RWPE2 (cell line): ENCODE results near the gene PGAP1.
A peak's percentile ranks its signal among the peaks of the same experiment; 100 is the strongest.

Experiments used
- ATAC-seq: fragments of 200-7000 bp; cut with Tn5 transposase; 3 replicates; pipeline ENCODE4 v1.9.1; 2021; ENCODE audit warnings: low read depth
- DNase-seq: peaks from one replicate; pipeline ENCODE4 v3.0.0-alpha.2; 2020; ENCODE audit warnings: low spot score
- H3K27ac ChIP-seq: fragments of 450-650 bp; 2 replicates; pipeline ENCODE4 v1.5.1; 2017; ENCODE audit warnings: mild to moderate bottlenecking; ENCODE audit not compliant: poor library complexity, severe bottlenecking
- H3K27me3 ChIP-seq: fragments of 250-450 bp; sonication (Bioruptor Pico); 2 replicates; pipeline ENCODE4 v1.5.1; 2021; ENCODE audit warnings: mild to moderate bottlenecking, moderate library complexity; ENCODE audit not compliant: insufficient read depth, poor library complexity, severe bottlenecking
- H3K36me3 ChIP-seq: fragments of 250-450 bp; sonication (Bioruptor Pico); 2 replicates; pipeline ENCODE4 v1.5.1; 2020; ENCODE audit warnings: low read depth, mild to moderate bottlenecking, moderate library complexity
- H3K4me1 ChIP-seq: fragments of 250-450 bp; sonication (Bioruptor Pico); 2 replicates; pipeline ENCODE4 v1.5.1; 2021; ENCODE audit warnings: mild to moderate bottlenecking, moderate library complexity; ENCODE audit not compliant: insufficient read depth, poor library complexity, severe bottlenecking
- H3K4me3 ChIP-seq: fragments of 250-450 bp; sonication (Bioruptor Pico); 2 replicates; pipeline ENCODE4 v1.5.1; 2021; ENCODE audit warnings: mild to moderate bottlenecking, moderate library complexity; ENCODE audit not compliant: severe bottlenecking
- H3K9me3 ChIP-seq: fragments of 250-450 bp; sonication (Bioruptor Pico); 2 replicates; pipeline ENCODE4 v1.5.1; 2021; ENCODE audit warnings: mild to moderate bottlenecking, moderate library complexity; ENCODE audit not compliant: severe bottlenecking
- TF ChIP-seq, protein P1 (sequence below): fragments of 450-650 bp; IDR thresholded peaks from one replicate; pipeline ENCODE4 v1.5.1; 2017; ENCODE audit warnings: mild to moderate bottlenecking, moderate library complexity; ENCODE audit not compliant: poor library complexity, severe bottlenecking

PGAP1 gene

DNA sequence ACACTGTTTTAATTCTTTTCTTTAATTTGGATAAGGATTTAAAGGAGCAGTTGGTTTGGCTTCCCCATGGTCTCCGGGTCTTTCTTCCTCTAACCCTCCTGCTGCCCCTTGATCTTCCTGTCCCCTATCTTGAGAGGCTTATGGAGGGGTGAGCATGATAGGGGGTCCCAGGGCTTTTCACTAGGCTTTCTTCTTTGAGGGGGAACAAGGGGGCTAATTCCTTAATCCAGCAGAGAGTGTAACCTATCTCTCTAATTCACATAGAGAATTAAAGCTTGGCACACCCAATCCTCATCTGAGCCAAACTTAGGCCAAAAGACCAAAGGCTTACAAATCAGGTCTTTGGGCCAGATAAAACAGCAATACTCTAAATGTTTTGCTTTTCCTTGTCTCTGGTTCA lies 95.8 kb downstream of the PGAP1 start:
- H3K9me3 ChIP-seq = no peaks in the 10 kb centered on the region
- no peaks in the 10 kb centered on the region for H3K27me3 ChIP-seq
- TF ChIP-seq, protein P1, sequence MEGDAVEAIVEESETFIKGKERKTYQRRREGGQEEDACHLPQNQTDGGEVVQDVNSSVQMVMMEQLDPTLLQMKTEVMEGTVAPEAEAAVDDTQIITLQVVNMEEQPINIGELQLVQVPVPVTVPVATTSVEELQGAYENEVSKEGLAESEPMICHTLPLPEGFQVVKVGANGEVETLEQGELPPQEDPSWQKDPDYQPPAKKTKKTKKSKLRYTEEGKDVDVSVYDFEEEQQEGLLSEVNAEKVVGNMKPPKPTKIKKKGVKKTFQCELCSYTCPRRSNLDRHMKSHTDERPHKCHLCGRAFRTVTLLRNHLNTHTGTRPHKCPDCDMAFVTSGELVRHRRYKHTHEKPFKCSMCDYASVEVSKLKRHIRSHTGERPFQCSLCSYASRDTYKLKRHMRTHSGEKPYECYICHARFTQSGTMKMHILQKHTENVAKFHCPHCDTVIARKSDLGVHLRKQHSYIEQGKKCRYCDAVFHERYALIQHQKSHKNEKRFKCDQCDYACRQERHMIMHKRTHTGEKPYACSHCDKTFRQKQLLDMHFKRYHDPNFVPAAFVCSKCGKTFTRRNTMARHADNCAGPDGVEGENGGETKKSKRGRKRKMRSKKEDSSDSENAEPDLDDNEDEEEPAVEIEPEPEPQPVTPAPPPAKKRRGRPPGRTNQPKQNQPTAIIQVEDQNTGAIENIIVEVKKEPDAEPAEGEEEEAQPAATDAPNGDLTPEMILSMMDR = no peak
- ATAC-seq (no peak), DNase-seq (no peak)
- no peak overlapping the region for H3K27ac ChIP-seq
- peaks cover 13% of the 10 kb centered on the region for H3K36me3 ChIP-seq
- no peak overlapping the region for H3K4me3 ChIP-seq
- H3K4me1 ChIP-seq = peaks cover under 1% of the 10 kb centered on the region

DNA sequence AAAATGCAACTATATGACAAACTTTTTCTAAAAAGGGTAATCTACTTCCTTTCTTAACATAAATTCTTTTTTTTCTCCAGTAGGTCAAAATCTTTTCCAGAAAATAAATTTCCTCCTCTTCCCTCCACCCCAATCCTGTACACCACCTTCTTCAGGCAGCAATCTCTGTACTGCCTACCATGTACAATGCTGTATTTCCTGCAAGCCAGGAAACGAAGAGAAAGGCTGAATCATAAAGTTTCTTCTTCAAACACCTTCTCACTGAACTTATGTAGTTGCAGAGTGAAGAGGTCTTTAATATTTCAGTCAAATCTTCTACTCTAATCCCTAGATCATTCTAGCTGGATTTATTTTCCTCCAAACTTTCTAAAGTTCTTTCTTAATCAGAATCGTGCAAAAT lies 99.2 kb downstream of the PGAP1 start:
- DNase-seq (no peak), ATAC-seq (no peak)
- Histone ChIP-seq H3K9me3 (no peaks in the 10 kb centered on the region), H3K4me3 (no peak overlapping the region), H3K36me3 (no peaks in the 10 kb centered on the region), H3K4me1 (peaks cover 5% of the 10 kb centered on the region), H3K27ac (no peak overlapping the region), H3K27me3 (no peaks in the 10 kb centered on the region)
- TF ChIP-seq, protein P1 = no peak

DNA sequence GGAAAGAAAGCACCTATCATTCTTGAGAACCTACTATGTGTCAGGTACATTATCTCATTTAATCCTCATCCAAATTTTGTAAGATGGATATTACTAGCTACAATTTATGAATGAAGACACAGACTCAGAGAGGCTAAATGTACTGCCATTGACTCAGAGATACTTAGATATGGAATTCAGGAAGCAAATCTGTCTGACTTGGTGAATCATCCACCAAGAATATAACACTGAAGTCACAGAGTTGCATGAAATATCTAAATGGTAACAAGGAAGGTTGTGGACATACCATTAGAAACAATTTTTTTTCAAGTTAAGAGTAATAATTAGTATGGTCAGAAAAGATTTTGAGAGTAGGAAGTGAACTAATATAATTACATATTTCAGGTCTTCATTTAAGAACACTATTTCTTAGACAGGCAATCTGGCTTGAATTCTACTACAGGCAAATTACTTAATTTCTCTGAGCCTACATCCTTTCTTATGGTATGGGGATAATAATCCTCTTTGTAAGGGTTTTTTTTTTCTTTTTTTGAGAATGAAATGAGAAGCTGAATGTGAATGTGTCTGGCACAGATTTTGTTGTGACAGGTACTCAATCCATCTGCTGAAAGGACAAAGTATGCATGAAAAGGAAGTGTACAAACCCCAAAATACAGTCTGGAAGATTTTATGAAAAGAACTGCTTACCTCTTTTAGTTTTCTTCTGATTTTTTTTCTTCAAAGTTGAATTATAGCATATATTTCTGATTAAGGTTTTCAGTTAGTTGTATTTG lies 102.6 kb downstream of the PGAP1 start:
- no peak overlapping the region for H3K4me3 ChIP-seq
- TF ChIP-seq, protein P1 = no peak
- peak; percentile 92 for ATAC-seq

DNA sequence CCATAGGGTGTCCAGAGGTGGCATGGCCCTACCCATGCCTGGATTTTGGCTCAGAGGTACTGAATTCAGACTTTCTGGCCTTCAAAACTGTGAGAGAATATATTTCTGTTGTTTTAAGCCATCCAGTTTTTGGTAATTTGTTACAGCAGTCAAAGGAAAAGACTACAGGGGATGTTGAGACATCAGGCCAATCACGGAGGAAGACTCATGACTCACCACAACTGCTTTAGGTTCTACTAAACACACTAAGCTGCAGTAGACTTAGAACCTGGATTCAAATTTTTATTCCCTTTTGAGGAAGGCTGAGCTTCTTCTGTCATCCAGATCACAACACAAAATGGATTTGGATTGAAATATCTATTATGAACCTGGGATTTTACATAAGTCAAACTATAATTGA lies 105.3 kb downstream of the PGAP1 start:
- TF ChIP-seq, protein P1 = no peak
- no peak for DNase-seq
- no peaks in the 10 kb centered on the region for H3K9me3 ChIP-seq
- no peak overlapping the region for H3K27ac ChIP-seq
- no peak overlapping the region for H3K4me3 ChIP-seq
- H3K27me3 ChIP-seq = no peaks in the 10 kb centered on the region
- H3K4me1 ChIP-seq = peaks cover 5% of the 10 kb centered on the region
- peak; percentile 42; the same call in 1 of the 3 replicates for ATAC-seq
- H3K36me3 ChIP-seq = no peaks in the 10 kb centered on the region

More for the DNA sequence above, 102.6 kb downstream of the PGAP1 start:
- H3K27me3 ChIP-seq = no peaks in the 10 kb centered on the region
- H3K4me1 ChIP-seq = peaks cover 5% of the 10 kb centered on the region
- peak overlapping the region; percentile 23 for H3K27ac ChIP-seq
- H3K36me3 ChIP-seq = no peaks in the 10 kb centered on the region
- H3K9me3 ChIP-seq = no peaks in the 10 kb centered on the region
- DNase-seq = no peak

DNA sequence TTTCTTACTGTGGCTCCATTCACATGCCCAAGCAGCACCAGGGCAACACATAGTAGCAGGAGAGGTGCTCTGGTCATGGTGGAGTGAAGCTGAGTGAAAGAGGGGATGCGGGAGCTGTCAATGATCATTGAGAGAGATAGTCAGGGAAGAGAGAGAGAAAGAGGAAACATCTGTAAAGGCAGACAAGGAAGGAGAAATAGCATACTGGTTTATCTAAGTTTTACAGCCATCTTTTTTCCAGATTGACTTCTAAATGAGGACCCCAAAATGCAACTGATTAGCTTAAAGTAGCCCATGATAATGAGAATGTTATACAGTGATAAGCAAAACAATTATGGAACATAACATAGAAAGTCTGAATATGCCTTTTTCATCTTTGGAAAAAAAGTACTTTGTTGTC lies 117.2 kb downstream of the PGAP1 start, which contains the start of gene C2orf66:
TSS of gene C2orf66 (minus strand) at position 96 of the 400 bp plus-strand sequence. CDS start at position 77, 19 bp downstream.
- H3K4me3 ChIP-seq = no peak within 1 kb of the TSS
- no peaks in the 10 kb centered on the region for H3K4me1 ChIP-seq
- H3K36me3 ChIP-seq = no peaks in the 10 kb centered on the region
- no peak within 1 kb of the TSS for H3K27ac ChIP-seq
- ATAC-seq = no peak
- no peaks in the 10 kb centered on the region for H3K27me3 ChIP-seq
- no peak for DNase-seq
- TF ChIP-seq, protein P1 = no peak
- H3K9me3 ChIP-seq = no peaks in the 10 kb centered on the region
